AG09319 (cell line): ENCODE results near the gene CPNE1.

Source experiments
- DNase-seq: peaks from one replicate; pipeline ENCODE4 v3.0.0-alpha.2; 2010; ENCODE audit warnings: low read depth; ENCODE audit errors: extremely low read depth
- CTCF ChIP-seq: IDR thresholded peaks from 2 replicates; pipeline ENCODE4 v1.5.1; 2011; ENCODE audit warnings: low read depth, mild to moderate bottlenecking, inconsistent platforms, low read length, moderate library complexity

Gene CPNE1

GRCh38 chr20:35599776-35600120 lies 65.0 kb downstream of the CPNE1 start:
- no peak for DNase-seq
- no peak for TF ChIP-seq CTCF

- TF ChIP-seq CTCF = no peak
- DNase-seq = no peak
Observed at GRCh38 chr20:35598899-35599775, 65.6 kb downstream of the CPNE1 start.

GRCh38 chr20:35598476-35598875 lies 66.2 kb downstream of the CPNE1 start:
- DNase-seq = no peak

GRCh38 chr20:35597186-35597585 lies 67.5 kb downstream of the CPNE1 start:
- TF ChIP-seq CTCF = no peak
- DNase-seq = no peak

More at GRCh38 chr20:35598476-35598875, 66.2 kb downstream of the CPNE1 start:
- no peak for TF ChIP-seq CTCF

GRCh38 chr20:35595901-35596300 lies 68.8 kb downstream of the CPNE1 start:
- no peak for TF ChIP-seq CTCF
- DNase-seq = no peak

- no peak for TF ChIP-seq CTCF
- DNase-seq = no peak
Observed at GRCh38 chr20:35595456-35595855, 69.2 kb downstream of the CPNE1 start.

- no peak for DNase-seq
- no peak for TF ChIP-seq CTCF
Observed at GRCh38 chr20:35592339-35592974, 72.2 kb downstream of the CPNE1 start.
